ENCODE data around the gene SIK3.

Gene SIK3

DNA sequence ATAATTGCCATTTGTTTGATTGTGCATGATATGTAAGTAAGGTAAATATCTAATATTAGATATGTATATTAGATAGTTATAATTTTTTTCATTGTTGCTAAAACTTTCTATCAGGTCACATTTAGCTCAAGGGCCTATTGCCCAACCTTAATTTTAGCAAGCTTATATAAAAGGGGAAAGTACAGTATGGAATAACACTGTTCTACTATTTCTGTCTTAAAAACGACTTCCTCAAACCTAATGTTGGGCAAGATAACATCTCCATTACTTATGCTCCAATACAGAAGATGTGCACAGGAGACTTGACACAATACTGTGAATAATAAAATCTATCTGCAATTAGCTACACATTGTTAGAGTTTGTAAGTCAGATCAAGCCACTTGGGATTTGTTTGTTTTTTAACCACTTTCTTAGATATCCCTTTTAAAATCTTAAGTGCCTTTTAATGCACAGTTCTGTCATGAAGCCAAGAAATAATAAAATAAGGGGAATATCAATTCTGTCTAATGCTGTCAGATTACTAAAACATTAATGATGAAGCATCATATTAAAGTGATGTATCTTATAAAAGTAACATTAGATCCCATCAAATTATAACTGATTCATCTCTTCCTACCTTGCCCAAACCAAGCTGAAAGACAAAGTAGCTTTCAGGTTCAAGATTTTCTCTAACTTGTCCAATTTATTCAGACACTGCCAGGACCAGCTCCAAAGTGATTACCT, 98.1 kb downstream of the SIK3 start:
- no peak for FAIRE-seq

- no peak for FAIRE-seq
Measured at GRCh38 chr11:116997071-116997470, 101.2 kb downstream of the SIK3 start.

- FAIRE-seq: no peak
Measured at GRCh38 chr11:116994195-116994594, 104.0 kb downstream of the SIK3 start.

DNA sequence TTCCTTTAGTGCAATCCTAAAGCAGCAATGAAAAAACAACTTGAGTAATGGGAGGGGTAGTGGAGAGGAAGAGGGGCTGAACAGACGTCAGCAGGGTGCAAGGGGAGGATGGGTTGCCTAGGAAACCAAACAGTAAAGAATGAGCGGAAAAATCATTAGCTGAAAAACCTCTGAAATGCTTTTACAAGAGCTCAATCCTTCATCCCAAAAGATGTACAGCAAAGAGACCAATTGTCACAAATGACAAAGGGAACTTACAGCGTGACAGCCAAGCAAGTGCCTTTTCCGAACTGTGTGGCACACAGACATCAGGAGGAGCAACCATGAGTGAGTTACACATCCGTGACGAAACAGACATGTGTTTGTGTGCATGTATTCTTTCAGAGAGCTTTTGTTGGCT, 104.6 kb downstream of the SIK3 start:
- FAIRE-seq: no peak

GRCh38 chr11:116991491-116991890, 106.7 kb downstream of the SIK3 start:
- no peak for FAIRE-seq

GRCh38 chr11:116990811-116991210, 107.4 kb downstream of the SIK3 start:
- no peak for FAIRE-seq

- no peak for FAIRE-seq
Measured at GRCh38 chr11:116990061-116990473, 108.2 kb downstream of the SIK3 start.

DNA sequence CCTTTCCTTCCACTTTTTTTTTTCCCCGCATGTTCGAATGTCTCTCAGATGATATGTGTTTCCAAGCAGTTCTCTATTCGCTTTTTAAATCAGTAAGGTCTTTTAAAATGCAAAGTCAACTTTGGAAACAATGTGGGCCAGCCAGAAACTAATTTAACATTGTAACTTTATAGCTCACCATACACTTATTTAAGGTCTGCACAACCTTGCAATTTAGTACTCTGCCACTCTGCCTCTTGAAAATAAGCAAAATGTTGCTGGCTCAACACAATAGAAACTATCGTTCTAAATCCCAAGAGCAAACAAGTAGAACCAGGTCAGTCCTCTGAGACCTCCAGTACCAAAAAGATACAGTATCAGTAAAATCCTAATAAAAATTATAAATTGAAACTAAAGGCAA, 109.0 kb downstream of the SIK3 start:
- no peak for FAIRE-seq

- FAIRE-seq: no peak
Measured at GRCh38 chr11:116986521-116987105, 111.6 kb downstream of the SIK3 start.

GRCh38 chr11:116984589-116984988, 113.6 kb downstream of the SIK3 start:
- FAIRE-seq: no peak

GRCh38 chr11:116984186-116984585, 114.0 kb downstream of the SIK3 start:
- no peak for FAIRE-seq

- no peak for FAIRE-seq
Measured at GRCh38 chr11:116981266-116981885, 116.9 kb downstream of the SIK3 start.

DNA sequence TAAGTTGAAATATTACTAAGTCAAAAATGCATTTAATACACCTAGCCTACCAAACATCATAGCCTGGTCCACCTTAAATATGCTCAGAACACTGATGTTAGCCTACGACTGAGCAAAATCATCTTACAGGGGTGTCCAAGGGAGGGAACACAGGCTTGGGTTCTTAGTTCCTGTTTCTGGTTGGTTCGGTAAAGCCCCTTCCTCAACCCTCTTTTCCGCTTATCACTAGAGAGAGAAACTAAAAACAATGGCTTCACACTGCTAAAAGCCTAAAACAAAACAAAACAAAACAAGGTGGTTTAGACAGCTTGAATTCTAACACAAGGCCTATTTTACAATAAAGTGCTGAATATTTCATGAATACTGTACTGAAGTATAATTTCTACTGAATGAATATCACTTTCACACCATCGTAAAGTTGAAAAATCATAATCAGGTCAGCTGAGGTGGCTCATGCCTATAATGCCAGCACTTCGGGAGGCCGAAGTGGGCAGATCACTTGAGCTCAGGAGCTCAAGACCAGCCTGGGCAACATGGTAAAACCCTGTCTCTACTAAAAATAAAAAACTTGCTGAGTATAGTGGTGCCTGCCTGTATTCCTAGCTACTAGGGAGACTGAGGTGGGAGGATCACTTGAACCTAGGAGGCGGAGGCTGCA, 118.0 kb downstream of the SIK3 start:
- FAIRE-seq: no peak

- FAIRE-seq: no peak
Measured at GRCh38 chr11:116976941-116977570, 121.2 kb downstream of the SIK3 start.

- FAIRE-seq: no peak
Measured at GRCh38 chr11:116975661-116976060, 122.6 kb downstream of the SIK3 start.

GRCh38 chr11:116973270-116973669, 125.0 kb downstream of the SIK3 start:
- FAIRE-seq: no peak

DNA sequence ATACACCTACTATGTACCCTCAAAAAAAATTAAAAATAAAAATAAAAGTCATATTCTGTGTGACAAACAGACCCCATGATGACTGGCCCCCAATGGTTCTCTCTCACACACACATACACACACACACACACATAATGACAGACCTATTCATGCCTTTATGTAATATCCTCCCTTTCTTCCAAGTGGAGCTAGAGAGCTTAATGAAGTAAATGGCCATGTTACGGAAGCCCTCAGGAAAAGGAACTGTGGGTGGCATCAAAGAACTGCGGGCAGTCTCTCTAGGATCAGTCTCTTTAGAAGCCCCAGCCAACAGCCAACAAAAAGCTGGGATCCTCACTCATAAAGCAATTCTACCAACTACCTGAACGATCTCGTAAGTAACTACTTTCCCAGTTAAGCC, 125.5 kb downstream of the SIK3 start:
- no peak for FAIRE-seq

DNA sequence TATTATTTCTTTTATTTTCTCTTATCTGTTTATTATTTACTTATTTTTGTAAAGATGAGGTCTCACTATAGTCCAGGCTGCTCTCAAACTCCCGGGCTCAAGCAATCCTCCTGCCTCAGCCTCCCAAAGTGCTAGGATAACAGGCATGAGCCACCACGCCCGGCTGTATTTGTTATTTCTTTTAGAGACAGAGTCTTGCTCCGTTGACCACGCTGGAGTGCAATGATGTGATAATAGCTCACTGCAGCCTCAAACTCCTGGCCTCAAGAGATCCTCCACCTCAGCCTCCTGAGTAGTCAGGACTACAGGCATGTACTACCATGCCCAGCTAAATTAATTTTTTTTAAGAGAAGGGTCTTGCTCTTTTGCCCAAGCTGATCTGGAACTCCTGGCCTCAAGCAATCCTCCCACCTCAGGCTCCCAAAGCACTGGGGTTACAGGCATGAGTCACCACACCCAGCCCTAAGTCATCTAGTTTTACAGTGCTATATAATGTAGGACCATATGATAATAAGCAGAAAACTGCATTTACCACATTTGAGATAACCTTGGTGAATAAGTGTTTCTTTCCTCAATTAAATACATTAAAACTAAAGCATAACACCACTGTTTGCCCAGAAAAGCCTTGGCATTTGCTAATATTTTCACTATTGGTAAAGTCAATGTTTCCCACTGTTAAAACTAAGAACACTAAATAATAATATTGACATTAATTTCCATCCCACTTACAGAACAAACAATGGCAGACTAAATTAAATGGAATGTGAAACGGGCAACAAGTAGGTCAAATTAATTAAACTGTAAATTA, 127.5 kb downstream of the SIK3 start:
- FAIRE-seq: no peak

GRCh38 chr11:116969694-116970093, 128.5 kb downstream of the SIK3 start:
- no peak for FAIRE-seq

- FAIRE-seq: no peak
Measured at GRCh38 chr11:116964269-116964668, 134.0 kb downstream of the SIK3 start.

DNA sequence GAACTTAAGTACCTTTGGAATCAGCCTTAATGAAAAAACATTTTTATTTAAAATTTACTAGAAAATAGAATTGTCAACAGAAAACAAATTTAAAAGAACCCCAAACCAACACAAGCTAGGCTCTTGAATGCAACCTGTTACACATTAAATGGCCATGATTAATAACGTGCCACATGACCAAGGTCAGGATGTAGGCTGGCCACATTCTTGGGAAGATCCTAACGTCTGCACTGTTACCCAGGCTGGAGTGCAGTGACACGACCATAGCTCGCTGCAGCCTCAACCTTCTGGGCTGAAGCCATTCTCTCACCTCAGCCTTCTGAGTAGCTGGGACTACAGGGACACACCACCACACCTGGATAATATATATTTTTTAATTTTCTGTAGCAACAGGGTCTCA, 134.4 kb downstream of the SIK3 start:
- no peak for FAIRE-seq

- FAIRE-seq: no peak
Measured at GRCh38 chr11:116962108-116962507, 136.1 kb downstream of the SIK3 start.

DNA sequence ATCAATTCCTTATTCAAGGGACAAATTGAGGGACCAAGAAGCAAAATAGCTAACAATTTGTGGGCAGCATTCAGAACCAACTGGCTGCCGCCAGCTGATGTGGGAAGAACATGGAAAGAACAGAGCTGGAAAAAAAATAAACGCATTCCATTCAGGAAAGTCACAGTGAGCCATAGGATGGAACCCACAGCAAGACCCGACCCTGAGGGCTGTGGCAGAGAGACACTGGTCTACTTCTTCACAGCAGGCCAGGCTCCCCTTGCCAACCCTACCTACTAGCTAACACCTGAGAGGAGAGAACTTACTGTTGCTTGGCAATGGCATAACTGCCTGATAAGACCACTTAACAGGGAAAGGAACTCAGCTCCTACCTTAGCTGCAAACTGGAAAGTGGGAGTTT, 137.3 kb downstream of the SIK3 start:
- FAIRE-seq: no peak
